ENCODE data around the gene RIPK3.

DNA sequence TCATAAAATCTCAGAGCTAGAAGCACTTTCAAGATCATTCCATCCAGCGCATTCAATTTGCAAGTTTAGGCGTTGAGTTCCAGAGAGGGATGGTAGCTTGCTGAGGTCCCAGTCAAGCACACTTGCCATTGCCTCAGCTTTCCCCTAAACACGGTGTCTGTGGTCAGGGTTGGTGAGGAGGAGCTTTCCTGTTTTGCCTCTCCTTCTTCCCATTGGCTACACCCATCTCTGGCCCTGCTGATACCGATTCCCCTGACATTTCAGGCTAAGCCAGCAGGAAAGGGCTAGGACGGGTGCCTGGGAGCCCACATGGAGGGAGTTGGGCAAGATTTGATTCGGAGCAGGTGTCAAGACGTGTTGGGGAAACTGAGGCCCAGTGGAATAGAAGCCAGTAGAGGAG is 37.3 kb upstream of the RIPK3 start:
- no peak for TF ChIP-seq CTCF (IDR thresholded peaks at IDR 0.05; ENCODE audit: poor library complexity)
- no peak for TF ChIP-seq EZH2phosphoT487 (IDR thresholded peaks at IDR 0.05; ENCODE audit: low read depth, severe bottlenecking, unreplicated experiment)
- no peak for TF ChIP-seq EZH2 (IDR thresholded peaks at IDR 0.05; ENCODE audit: borderline replicate concordance)
